Germinal center (tissue), 1 donor: ENCODE data around the gene KMT2B.
"Not testable (repeated sequence)": the region's sequence is repeated elsewhere in the genome, so short reads cannot be mapped to it uniquely, and the experiment has no call there.

ENCODE experiments used
- DNase-seq: peaks from one replicate; pipeline ENCODE4 v3.0.0; 2012; ENCODE audit warnings: mixed read lengths, low spot score

KMT2B gene

DNA sequence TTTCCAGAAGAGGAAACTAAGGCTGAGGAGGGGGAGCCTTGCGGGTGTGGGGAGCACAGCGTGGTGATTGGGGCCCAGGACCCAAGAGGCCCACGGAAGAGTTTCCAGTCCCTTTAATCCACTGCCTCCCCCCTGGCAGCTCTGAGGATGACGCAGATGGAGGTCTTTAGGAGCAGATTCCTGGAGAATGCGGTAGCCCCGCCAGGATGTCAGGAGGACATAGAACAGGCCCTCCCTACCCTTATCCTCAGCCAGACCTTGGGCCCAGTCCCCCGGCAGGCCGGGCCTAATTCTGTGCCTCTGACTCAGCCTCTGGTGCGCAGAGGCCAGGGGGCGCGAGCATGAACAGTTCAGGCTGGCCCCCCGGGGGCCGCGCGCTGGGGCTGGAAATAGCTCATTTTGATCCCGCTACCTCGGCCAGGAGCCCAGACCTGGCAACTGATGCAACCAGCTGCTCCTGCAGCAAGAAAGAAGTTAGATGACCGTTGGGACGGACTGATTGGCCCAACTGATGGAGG is 39.5 kb downstream of the KMT2B start:
- no peak for DNase-seq

DNA sequence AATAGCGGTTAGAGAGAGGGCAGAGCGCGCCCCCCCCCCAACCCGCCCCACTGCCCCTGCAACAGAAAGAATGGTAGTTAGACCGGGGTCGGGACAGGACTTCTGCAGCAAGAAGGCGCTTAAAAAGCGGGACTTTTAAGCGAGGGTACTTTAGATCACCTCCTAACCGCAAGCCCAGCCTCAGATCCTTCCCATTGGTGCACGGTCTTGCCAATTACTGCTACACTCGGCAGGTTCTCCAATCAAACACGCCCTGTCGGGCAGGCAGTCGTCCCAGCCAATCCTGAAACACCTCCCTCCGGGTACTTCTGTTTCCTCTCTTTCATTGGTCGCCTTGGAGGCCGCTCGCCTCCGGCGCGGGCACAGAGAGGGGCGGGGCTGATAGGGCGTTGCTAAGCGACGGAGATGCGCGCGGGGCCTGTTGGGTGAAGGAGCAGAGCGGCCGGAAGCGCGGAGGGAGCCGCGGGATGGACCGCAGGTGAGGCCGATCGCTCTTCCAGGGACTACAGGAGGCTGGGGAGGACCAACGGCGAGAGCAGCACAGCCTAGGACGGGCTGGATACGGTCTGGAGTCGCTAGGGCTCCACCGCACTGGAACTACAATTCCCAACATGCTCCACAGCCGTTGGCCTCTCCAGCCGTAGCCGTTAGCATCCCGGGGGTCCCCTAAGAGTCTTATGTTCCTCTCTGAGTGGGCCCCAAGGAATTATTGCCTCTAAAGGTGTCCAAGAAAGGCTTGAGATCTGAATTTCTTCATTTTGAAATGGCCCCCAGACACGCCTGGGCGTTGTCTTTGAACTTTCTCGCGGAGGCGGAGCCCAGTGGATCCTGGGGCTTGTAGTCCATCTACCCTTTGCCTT is 40.2 kb downstream of the KMT2B start, which contains the start of gene PROSER3:
TSS of gene PROSER3 (plus strand) at position 428 of the 860 bp plus-strand sequence. CDS start at position 468, 40 bp downstream.
- peak; percentile 99 for DNase-seq

GRCh38 chr19:35759697-35760096 is 41.9 kb downstream of the KMT2B start:
- no peak for DNase-seq

- no peak for DNase-seq
Measured at GRCh38 chr19:35760711-35761349, 43.0 kb downstream of the KMT2B start.

DNA sequence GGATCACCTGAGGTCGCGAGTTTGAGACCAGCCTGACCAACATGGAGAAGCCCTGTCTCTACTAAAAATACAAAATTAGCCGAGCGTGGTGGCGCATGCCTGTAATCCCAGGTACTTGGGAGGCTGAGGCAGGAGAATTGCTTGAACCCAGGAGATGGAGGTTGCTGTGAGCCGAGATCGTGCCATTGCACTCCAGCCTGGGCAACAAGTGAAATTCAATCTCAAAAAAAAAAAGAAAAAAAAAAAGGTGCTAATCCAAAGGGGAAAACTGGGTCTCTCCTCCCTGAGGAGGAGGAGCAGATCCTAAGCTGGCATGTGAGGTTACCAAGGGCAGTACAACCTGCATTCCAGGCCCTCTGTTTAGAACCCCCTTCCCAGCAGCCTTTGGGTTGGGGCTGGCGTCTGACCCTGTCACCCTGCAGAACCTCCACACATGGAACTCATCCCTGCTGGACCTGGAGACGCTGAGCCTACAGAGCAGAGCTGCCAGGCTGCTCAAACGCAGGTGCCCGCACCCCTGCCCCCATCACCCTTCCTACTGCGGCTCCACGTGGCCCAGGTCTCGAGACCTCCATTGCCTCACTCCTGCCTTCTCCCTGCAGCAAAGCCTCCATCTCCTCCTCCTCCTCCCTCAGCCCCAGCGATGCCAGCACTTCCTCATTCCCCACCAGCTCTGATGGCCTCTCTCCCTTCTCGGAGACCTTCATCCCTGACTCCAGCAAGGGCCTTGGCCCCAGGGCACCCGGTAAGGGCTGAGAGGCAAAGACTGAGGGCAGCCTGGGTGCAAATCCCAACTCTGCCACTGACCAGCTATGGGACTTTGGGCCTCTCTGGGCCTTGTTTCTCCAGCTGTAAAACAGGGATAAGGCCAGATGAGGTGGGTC is 46.9 kb downstream of the KMT2B start:
- DNase-seq: no peak

GRCh38 chr19:35766571-35767104 is 48.8 kb downstream of the KMT2B start:
- no peak for DNase-seq

DNA sequence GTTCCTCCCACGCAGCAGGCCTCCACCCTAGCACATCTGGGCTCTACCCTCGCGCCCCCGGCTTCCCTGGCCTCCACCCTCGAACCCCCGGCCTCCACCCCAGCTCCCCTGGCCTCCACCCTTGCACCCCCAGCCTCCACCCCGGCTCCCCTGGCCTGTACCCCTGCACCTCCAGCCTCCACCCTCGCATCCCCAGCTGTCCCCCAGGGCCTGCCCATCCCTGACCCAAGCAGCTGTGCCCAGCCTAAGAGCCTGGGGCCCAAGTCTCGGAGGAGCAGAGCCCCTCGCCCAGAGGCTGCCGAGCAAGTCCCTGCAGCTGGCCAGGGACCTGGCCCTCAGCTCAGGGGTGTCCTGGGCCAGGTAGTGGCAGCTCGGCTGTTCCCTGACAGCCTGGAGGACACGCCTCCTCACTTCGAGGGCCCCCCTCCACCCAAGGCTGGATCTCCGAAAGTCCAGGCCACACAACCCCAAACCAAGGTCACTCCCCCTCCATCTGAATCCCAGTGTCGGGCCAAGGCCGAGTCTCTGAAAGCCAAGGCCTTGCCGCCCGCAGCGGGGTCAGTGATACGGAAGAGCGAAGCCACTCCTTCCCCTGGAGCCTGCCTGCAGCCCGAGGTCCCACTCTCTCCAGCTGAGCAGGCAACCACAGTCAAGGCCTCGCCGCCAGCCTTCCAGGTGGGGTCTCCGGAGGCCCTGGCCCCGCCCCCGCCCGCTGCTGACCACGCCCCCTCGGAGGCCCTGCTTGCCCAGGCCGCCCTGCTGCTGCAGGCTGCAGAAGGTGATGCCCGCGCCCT is 49.7 kb downstream of the KMT2B start:
- DNase-seq: no peak

- no peak for DNase-seq
Measured at GRCh38 chr19:35768082-35768421, 50.2 kb downstream of the KMT2B start.

GRCh38 chr19:35772362-35772761 is 54.6 kb downstream of the KMT2B start:
- not testable (repeated sequence) for DNase-seq

GRCh38 chr19:35773020-35773806 is 55.4 kb downstream of the KMT2B start:
- DNase-seq: no peak

- no peak for DNase-seq
Measured at GRCh38 chr19:35774274-35775045, 56.7 kb downstream of the KMT2B start.

- no peak for DNase-seq
Measured at GRCh38 chr19:35775046-35775297, 57.2 kb downstream of the KMT2B start.

DNA sequence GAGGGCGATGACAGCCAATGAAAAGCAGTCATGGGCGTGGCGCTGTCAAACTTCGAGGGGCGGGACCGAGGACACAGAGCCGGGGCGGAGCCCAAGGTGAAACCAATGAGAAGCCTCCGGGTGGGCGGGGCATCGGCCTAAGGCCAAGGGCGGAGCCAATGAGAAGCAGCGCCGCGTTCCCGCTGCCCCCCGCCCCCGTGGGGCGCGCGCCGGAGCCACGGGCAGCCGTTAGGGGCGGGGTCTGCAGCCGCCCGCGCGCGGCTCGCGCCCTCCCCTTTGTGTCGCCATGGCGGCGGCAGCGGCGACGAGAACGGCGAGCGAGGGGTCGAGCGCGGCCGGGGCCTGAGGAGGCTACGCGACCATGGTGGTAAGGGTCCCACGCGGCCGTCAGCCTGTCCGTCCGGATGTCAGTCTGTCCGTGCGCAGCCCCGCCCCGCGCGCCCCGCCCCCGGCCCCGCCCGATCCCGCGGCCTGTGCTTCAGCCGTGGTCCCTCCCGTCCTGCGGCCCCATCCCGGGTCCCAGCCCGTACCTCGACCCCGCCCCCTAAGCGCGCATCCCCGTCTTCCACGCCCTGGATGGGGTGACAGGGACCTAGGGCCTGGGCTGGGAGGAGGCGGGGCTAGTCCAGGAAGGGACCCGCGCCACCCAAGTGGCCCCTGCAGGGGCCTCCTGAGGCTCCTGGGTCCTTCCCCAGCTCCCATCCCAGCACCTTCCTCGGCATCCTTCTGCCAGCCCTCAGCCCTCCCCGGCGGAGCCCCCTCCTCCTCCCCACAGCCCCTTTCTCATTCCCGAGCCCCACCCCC is 57.7 kb downstream of the KMT2B start, which contains the start of gene ARHGAP33:
TSS of gene ARHGAP33 (plus strand) at position 267 of the 804 bp plus-strand sequence. CDS start at position 362, 95 bp downstream.
- peak; percentile 98 for DNase-seq

- no peak for DNase-seq
Measured at GRCh38 chr19:35776102-35776788, 58.4 kb downstream of the KMT2B start.

DNA sequence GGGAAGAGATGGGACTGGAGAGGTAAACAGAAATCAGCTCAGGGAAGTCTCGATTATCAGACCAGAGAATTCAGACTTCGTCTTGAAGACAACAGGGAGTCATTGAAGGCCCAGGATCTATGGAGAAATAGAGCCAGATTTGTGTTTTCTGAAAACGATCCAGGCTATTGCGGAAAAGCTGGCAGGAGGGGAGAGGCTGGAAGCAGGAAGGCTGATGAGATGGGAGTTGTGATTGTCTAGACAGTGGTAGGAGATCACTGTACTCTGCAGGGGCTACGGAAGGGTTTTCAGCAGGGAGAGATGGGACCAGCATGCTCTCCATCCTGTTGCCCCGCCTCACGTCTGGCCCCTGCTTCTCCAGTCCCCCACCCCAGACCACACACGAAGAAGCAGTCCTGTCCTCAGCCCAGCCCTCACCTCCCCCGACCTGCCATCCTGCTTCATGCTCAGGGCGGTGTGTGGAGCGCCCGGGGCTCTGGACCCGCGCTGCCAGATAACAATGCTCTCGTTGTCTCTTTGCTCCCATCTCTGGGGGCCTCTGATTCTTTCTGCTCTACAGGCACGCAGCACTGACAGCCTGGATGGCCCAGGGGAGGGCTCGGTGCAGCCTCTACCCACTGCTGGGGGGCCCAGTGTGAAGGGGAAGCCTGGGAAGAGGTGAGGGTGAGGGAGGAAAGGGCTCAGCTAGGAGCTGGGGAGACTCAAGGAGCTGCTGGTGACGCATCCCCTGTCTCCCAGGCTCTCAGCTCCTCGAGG is 59.5 kb downstream of the KMT2B start:
- DNase-seq: no peak

DNA sequence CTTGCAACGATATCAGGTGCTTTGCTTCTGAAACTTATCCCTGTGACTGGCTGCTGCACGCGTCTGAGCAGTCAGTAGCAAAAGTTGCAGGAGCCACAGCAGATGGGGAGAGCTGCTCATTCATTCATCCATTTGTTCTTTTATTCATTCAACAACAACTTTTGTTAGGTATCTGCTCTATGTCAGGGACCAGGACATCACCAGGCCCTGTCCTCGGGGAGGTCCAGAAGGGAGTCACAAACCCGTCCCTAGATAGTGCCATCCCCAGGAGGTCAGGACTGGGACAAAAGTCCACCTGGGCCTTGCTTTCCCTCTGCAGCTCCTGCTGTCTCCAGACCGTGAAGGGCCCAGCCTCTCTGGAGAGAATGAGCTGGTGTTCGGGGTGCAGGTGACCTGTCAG is 60.2 kb downstream of the KMT2B start:
- DNase-seq: no peak

- no peak for DNase-seq
Measured at GRCh38 chr19:35779033-35779432, 61.2 kb downstream of the KMT2B start.
